ENCODE data around the gene POLR2E. TPM values are rescaled to one million over a fixed set of nuclear protein-coding genes. Genes with fewer than 3 reads are reported as not detected.

POLR2E gene
- total RNA-seq, 2 donors from 2014 or later: 225 to 254 TPM

GRCh38 chr19:1118999-1119398 lies 23.8 kb upstream of the POLR2E start:
- H3K27ac ChIP-seq (ENCODE audit: low read depth, low read length): no peak overlapping the region
- no peaks in the 10 kb centered on the region for H3K9me3 ChIP-seq (ENCODE audit: control insufficient read depth, low read length)
- Mint-ChIP-seq H3K4me3 (no peak overlapping the region), H3K36me3 (ENCODE audit: low read depth) (peaks cover 35% of the 10 kb centered on the region), H3K27me3 (ENCODE audit: insufficient read depth) (no peaks in the 10 kb centered on the region), H3K9me3 (no peaks in the 10 kb centered on the region), H3K27ac (no peak overlapping the region), H3K4me1 (no peaks in the 10 kb centered on the region)
- no peak for DNase-seq
- H3K4me3 ChIP-seq (ENCODE audit: low read length): no peak overlapping the region
- peaks cover 37% of the 10 kb centered on the region for H3K36me3 ChIP-seq (ENCODE audit: control insufficient read depth, insufficient read depth, low read length)
- TF ChIP-seq, protein P1, sequence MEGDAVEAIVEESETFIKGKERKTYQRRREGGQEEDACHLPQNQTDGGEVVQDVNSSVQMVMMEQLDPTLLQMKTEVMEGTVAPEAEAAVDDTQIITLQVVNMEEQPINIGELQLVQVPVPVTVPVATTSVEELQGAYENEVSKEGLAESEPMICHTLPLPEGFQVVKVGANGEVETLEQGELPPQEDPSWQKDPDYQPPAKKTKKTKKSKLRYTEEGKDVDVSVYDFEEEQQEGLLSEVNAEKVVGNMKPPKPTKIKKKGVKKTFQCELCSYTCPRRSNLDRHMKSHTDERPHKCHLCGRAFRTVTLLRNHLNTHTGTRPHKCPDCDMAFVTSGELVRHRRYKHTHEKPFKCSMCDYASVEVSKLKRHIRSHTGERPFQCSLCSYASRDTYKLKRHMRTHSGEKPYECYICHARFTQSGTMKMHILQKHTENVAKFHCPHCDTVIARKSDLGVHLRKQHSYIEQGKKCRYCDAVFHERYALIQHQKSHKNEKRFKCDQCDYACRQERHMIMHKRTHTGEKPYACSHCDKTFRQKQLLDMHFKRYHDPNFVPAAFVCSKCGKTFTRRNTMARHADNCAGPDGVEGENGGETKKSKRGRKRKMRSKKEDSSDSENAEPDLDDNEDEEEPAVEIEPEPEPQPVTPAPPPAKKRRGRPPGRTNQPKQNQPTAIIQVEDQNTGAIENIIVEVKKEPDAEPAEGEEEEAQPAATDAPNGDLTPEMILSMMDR (conservative IDR thresholded peaks at IDR 0.05): no peak
- H3K4me1 ChIP-seq (ENCODE audit: control insufficient read depth, insufficient read depth, low read length): no peaks in the 10 kb centered on the region
- no peak overlapping the region for H3K9ac ChIP-seq (ENCODE audit: extremely low read depth, low read length, poor library complexity, severe bottlenecking)
- 93 to 95% methylated on average over 31 to 34 of the region's 34 CpGs for whole genome bisulfite sequencing, 2 experiments (ENCODE audit: insufficient coverage in 1 of 2, insufficient read length in 1 of 2)
- no peaks in the 10 kb centered on the region for H3K27me3 ChIP-seq (ENCODE audit: control insufficient read depth, insufficient read depth, low read length, poor library complexity, severe bottlenecking)

DNA sequence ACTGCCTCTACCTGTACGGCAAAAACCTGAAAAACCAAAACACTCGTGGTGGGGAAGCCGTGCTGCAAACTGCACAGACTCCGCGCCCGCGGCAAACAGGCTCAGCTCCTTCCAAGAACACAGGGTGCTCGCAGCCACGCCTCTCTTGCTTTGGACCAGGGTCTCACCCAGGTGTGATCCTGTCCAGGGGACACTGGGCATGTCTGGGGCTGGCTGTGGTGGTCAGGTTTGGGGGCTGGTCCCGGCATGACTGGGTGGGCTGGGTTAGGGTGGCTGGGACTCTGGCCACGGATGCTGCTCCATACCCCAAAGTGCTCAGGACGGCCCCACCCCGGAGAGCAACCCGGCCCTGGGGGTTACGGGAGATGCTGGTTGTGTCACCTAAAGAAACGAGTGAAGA lies 22.5 kb upstream of the POLR2E start:
- 95 to 96% methylated on average over 15 to 16 of the region's 16 CpGs for WGBS, 2 experiments (ENCODE audit: insufficient coverage in 1 of 2, insufficient read length in 1 of 2)
- H3K27me3 Mint-ChIP-seq (ENCODE audit: insufficient read depth): no peaks in the 10 kb centered on the region
- H3K9me3 Mint-ChIP-seq: no peaks in the 10 kb centered on the region
- no peaks in the 10 kb centered on the region for H3K4me1 Mint-ChIP-seq
- Histone ChIP-seq H3K9me3 (ENCODE audit: control insufficient read depth, low read length) (no peaks in the 10 kb centered on the region), H3K27ac (ENCODE audit: low read depth, low read length) (no peak overlapping the region), H3K4me3 (ENCODE audit: low read length) (no peak overlapping the region), H3K27me3 (ENCODE audit: control insufficient read depth, insufficient read depth, low read length, poor library complexity, severe bottlenecking) (no peaks in the 10 kb centered on the region), H3K36me3 (ENCODE audit: control insufficient read depth, insufficient read depth, low read length) (peaks cover 32% of the 10 kb centered on the region), H3K4me1 (ENCODE audit: control insufficient read depth, insufficient read depth, low read length) (no peaks in the 10 kb centered on the region), H3K9ac (ENCODE audit: extremely low read depth, low read length, poor library complexity, severe bottlenecking) (no peak overlapping the region)
- no peak overlapping the region for H3K4me3 Mint-ChIP-seq
- peaks cover 29% of the 10 kb centered on the region for H3K36me3 Mint-ChIP-seq (ENCODE audit: low read depth)
- no peak overlapping the region for H3K27ac Mint-ChIP-seq
- DNase-seq: no peak
- TF ChIP-seq, protein P1 (conservative IDR thresholded peaks at IDR 0.05): no peak

GRCh38 chr19:1116726-1117581 lies 21.8 kb upstream of the POLR2E start:
- peak; percentile 73 for DNase-seq
- Histone ChIP-seq H3K27ac (ENCODE audit: low read depth, low read length) (no peak overlapping the region), H3K4me1 (ENCODE audit: control insufficient read depth, insufficient read depth, low read length) (no peaks in the 10 kb centered on the region), H3K9ac (ENCODE audit: extremely low read depth, low read length, poor library complexity, severe bottlenecking) (no peak overlapping the region), H3K36me3 (ENCODE audit: control insufficient read depth, insufficient read depth, low read length) (peaks cover 34% of the 10 kb centered on the region), H3K9me3 (ENCODE audit: control insufficient read depth, low read length) (no peaks in the 10 kb centered on the region), H3K4me3 (ENCODE audit: low read length) (no peak overlapping the region), H3K27me3 (ENCODE audit: control insufficient read depth, insufficient read depth, low read length, poor library complexity, severe bottlenecking) (no peaks in the 10 kb centered on the region)
- Mint-ChIP-seq H3K27ac (no peak overlapping the region), H3K36me3 (ENCODE audit: low read depth) (peaks cover 29% of the 10 kb centered on the region), H3K27me3 (ENCODE audit: insufficient read depth) (no peaks in the 10 kb centered on the region), H3K4me1 (no peaks in the 10 kb centered on the region), H3K9me3 (no peaks in the 10 kb centered on the region), H3K4me3 (no peak overlapping the region)
- WGBS, 2 experiments (ENCODE audit: insufficient coverage in 1 of 2, insufficient read length in 1 of 2): 94% methylated on average over 34 to 52 of the region's 52 CpGs
- TF ChIP-seq, protein P1 (conservative IDR thresholded peaks at IDR 0.05): no peak

Measured in endodermal cell (in vitro differentiated cells).